GM19395 (cell line): ENCODE data around the gene ELOVL2.

Experiments
- ATAC-seq: cut with Tn5 transposase; IDR thresholded peaks from one replicate; pipeline ENCODE4 v1.9.1; 2021; ENCODE audit warnings: mild to moderate bottlenecking, moderate library complexity; ENCODE audit not compliant: unreplicated experiment

ELOVL2 gene

DNA sequence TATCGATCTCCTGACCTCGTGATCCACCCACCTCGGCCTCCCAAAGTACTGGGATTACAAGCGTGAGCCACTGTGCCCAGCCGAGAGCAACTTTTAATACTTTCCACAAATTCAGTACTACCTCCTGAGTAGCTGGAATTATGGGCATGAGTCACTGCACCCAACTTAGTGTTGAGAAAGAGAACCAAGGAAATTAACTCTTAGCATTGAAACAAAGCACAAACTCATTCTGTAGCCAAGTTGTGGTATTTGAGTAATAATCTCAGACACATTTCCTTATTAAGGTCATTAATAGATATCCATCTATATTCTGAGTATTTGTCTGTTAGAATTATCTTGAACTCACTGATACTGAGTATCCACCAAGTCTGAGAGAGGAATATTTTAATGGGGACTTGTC lies 14.3 kb upstream of the ELOVL2 start:
- ATAC-seq, result no peak

DNA sequence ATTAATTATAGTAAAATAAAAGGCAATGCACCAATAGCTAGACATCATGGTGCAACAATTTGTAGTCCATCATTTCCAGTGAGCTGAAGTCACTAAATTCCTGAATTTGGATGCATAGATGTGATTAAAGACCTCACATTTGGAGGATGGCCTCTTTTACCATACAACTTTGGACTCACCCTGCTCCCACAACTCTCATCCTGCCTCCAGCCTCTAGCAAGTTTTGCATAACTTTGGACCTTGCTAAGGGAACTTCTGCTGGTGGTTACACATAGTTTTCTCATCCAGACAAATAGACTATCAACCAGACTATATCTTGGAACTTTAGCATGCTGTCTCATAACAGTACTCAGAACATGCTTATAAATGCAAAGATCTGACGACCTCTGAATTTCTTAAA lies 12.8 kb upstream of the ELOVL2 start:
- ATAC-seq, result no peak

DNA sequence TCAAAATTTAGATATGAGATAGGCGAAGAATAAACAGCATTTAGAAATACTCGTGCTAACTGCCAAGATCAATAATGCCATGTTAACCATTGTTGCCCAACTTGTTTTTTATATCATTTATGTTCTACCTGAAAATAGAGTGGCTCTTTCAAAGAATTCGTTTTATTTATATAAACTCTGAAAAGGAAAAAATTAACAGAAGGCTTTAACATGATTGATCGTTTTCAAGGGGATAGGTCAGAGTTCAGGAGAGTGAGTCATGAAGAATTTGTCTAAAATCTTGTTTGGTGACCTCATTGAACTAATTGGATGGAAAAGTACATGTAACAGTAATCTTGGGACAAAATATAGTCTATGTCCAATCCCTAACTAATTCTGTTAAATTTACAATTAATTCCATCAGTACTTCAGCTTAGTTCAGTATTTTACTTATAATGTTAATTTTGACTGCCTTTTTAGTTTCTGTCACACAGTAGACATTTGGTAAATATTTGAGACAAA lies 11.1 kb upstream of the ELOVL2 start:
- no peak for ATAC-seq

DNA sequence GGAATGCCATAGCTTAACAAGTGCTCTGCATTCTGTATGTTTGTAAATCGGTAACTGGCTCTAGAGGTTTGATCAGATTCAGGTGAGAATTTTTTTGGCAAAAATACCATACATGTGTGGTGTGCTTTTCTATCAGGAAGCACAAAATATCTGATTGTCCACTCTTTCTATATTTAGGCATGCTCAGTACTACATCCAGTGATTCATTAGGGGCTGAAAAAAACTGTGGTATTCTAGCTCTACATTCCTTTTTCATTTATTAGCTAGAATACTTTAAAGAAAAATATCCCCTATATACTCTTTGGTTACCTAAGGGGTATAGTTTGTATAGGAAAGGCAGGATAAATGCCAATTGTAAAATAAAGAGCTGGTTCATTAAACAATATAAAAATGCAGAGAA lies 10.6 kb upstream of the ELOVL2 start:
- ATAC-seq, result no peak

DNA sequence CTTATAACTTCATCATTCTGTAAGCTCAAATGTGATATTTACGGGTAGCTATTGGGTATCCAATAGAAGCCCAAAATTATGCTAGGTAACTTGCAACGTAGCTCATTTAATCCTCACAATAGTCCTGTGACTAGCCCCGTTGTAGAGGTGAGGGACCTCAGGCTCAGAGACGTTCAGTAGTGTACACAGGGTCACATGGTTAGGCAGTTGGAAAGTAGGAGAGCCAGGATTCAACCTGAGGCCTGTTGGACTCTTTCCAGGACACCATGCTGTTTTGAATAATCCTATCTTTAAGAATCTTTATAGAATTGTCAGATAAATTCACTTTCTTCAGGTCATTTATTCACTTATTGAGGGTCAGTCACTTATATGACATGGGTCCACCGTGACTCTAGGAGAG lies 9.2 kb upstream of the ELOVL2 start:
- ATAC-seq, result no peak

DNA sequence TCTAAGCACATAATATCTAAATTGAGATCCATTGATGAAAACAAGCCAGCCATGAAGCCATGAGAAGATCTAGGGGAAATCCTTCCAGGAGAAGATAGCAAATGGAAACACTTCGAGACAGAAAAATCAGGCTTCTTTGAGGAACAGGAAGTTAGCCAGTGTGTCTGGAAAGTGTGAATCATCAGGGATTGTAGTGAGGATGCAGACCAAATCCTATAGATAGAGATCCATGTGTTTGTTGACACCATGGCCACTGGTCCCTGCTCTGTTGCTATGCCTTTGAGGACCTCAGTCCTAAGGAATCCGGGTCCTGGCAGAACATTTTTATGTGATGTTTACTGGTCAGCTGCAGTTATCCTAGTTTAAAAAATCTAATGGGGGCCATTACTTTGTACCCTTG lies 6.6 kb upstream of the ELOVL2 start:
- no peak for ATAC-seq

DNA sequence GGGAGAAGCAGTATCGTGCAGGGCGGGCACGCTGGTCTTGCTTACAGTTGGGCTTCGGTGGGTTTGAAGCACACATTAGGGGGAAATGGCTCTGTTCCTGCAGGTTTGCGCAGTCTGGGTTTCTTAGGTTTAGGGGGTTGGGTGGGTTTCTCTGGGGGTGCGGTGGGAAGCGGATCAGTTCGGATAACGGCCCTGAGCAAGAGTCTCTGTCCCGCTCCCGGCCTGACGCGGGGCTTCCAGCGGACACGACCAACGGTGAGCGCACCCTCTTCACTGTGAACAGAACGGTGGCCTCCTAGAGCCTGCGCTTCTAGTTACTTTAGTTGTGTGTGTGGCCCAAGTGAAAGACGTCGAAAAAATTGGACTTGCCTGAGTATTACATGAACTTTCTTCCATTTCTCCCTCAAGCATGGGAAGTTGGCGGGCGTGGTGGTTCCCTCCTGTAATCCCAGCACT lies 635 bp upstream of the ELOVL2 start:
- ATAC-seq, result no peak

DNA sequence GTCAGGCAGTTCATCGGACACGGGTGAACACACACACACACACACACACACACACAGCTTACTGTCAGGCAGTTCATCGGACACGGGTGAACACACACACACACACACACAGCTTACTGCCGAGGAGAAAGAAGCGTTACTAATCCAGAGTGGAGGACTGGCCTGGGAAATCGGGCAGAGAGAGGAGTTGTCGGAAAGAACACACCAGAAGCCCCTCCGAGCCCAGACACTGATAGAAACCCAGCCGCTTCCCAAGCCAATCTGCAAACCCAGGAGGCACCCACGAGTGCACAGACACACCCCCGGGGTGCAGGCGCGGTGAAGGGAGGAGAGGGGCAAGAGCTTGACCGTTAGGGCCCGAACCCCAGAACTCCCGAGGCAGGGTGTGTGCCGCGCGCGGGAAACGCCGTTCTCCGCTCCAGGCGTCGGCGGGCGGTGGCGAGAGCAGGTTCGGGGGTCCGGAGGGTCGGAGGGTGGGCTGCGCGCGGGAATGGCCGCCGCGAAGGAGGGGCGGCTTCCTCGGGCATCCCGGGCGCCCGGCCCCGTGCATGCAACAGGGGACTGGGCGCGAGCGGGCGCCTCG lies 636 bp downstream of the ELOVL2 start:
- no peak for ATAC-seq

DNA sequence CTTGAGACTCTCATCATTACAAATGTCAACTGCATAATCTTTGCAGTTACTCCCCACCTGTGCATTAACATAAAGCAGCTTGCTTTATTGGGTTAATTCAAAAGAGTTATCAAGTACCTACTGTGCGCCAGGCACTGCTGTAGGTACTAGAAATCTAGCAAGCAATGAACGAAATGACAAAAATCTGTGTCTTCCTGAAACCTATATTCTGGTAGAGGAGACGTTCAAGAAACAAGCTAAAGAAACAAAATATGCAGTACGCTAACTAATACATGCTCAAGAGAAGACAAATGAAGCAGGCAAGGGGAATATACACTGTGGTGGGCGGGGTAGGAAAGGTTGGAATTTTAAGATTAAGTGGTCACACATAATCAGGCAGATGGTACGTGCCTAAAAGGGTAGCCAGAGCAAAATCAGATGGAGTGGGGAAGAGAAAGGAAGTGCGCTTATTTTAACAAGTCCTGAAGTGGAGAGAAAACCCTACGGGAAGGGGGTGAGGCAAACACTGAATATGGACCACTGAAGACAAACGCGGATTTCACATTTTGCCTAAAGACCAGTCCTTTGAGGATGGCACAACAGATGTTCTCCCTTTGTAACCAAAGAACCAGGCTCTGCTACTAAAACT lies 1.2 kb downstream of the ELOVL2 start:
- no peak for ATAC-seq

DNA sequence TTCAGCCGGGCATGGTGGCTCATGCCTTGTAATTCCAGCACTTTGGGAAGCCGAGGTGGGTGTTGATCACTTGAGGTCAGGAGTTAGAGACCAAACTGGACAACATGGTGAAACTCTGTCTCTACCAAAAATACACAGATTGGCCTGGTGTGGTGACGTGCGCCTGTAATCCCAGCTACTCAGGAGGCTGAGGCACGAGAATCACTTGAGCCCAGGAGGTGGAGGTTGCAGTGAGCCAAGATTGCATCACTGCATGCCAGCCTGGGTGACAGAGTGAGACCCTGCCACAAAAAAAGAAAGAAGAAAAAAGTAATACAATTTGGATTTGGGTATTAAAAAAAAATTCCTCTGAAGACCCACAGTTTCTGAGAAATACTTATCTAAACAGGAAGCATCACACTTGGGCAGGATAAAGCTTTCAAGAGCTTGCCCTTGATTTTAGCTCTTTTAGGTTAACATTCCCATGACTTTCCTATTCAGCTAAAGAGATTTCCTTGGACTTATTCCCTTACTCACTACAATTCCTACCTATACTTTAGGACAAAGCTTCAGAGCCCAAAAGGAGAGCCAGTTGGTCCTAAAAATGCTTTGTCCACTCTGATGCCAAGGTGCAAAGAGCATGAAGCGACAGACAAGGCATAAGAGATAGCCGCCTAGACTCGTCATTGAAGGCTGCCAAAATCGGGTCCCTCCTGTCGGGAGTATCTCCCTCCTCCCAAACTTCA lies 1.9 kb downstream of the ELOVL2 start:
- ATAC-seq, result no peak

DNA sequence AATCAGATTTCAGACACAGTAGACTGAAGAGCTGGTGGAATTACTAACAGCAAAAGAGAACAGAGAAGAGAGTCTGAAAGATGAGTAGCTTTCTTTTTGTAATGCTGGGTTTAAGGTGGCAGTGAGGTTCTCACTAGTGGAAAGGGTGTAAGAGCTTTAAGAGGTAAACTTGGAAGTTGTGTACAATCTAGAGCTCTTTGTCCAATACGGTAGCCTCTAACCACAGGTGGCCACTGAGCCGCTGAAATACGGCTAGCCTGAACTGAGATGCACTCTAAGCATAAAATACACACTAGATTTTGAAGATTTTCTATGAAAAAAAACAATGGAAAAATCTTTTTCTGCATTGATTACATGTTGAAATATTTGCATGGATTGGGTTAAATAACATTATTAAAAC lies 4.0 kb downstream of the ELOVL2 start:
- ATAC-seq, result no peak

DNA sequence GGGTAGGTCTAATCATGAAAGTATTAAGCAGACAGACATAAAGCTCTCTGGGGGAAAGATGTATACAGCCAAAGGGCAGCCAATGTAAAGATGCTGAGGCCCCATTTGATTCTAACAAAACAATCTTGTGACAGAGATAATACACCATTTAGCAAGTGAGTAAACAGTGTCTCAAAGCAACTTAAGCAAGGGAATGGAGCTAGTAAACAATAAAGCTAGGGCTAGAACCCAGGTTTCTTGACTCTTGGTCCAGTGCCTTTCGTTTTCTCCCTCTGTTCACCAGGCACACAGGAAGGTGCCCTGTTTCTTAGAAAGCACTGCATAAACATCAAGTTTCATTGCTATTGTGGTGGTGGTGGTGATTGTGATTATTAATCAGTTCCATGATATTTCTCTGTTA lies 5.1 kb downstream of the ELOVL2 start:
- ATAC-seq, result no peak

DNA sequence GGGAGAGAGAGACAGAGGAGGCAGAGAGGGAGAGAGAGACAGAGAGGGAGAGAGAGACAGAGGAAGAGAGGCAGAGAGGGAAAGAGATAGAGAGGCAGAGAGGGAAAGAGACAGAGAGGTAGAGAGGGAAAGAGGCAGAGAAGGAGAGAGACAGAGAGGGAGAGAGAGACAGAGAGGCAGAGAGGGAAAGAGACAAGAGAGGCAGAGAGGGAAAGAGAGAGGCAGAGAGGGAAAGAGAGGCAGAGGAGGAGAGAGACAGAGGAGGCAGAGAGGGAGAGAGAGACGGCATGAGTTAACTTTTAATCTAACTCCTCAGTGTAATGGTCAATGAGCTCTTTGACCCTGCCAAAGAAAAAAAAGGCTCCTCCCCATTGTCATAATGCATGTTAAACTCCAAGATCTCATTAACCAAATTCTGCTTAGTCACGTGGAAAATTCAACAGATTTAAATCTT lies 7.1 kb downstream of the ELOVL2 start:
- ATAC-seq, result no peak

DNA sequence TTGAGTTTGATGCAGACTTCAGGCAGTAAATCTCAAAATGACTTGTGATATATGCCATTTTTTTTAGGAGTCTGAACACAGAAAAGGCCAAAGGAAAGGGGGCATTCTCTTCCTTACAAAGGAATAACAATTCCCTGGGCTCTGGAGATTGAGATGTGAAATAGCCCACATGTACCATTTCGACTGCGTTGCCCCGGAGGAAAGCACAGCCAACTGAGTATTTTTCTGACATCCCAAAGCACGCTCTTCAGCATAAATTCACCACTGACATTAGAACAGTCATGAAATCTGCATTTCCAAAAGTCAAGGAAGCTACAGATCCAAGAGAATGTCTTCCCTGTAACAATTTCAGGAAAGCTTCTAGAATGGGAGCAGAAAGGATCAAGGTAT lies 7.8 kb downstream of the ELOVL2 start:
- ATAC-seq, result no peak

DNA sequence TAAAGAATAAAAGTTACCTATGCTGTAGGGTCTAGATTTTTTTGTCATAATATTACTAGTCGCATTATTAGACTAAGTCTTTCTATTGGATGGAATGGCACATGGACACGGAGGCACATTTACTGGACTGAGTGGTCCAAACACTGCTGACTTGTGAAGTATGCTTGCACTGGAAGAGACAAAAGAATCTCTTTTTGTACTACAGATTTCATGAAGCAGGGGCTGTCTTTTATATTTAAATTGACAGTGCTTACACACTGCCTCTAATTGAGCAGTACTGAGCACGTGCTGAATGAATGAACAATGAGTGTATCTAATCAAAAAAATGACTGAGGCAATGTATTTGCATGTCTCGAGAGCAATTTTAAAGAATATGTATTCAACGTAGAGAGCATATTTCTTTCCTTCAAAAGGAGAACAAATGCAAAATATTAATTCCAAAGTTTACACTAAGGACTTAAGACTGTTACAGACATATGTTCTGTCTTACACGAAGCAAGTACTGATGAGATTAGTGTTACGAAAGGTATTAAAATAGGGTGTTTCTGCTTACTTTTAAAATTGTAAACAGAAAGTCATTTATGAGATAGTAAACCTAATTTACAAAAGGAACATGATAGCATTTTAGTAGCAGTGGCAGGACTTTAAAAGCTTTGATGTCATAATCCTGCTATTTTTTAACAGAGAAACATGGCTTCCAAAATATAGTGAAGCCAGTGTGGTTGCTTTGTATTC lies 8.3 kb downstream of the ELOVL2 start:
- ATAC-seq, result no peak

DNA sequence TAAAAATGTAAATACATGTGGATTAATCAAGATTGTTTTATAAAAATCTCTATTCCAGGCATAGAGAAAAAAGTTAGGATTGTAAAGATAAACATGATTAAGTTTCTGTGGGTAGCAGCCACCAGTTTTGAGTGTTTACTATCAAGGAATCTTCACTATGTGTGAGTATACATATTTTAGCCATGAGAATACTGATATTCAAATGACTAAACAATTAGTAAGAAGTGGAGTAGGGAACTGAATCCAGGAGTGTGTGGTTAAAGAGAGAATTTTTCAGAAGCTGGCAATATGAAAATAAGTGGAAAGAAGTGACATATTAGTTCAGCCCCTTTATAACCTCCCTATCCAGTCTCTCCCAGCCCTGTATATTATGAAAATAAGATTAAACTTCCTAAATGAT lies 10.3 kb downstream of the ELOVL2 start:
- ATAC-seq, result no peak

DNA sequence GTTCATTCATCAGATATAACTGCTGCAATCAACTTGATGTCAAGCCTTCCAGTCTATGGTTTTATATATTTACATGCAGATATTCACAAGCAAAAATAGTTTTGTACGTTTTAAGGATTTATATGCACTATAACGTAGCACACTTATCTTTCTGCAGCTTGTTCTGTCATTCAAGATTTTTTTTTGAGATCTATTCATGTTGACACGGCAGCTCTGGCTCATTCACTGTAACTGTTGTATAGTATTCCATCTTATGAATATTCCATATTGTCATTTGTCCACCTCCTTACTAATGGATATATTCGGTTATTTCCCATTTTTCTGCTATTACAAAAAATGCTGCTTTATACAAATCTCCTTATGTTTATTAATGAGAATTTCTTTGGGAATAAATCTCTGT lies 13.2 kb downstream of the ELOVL2 start:
- ATAC-seq, result no peak

DNA sequence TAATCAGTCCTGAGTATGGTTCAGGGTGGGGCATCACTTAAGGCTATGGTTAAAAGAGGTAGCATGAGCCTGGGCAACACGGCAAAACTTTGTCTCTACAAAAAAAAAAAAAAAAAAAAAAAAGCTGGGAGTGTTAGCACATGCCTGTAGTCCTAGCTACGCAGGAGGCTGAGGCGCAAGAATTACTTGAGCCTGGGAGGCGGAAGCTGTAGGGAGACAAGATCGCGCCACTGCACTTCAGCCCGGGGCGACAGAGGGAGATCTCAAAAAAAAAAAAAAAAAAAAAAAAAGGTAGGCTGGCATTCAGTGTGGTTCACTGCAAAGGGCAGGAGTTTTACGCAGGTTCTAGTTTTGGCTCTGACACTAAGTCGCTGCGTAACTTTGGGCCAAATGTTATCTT lies 15.1 kb downstream of the ELOVL2 start:
- no peak for ATAC-seq

DNA sequence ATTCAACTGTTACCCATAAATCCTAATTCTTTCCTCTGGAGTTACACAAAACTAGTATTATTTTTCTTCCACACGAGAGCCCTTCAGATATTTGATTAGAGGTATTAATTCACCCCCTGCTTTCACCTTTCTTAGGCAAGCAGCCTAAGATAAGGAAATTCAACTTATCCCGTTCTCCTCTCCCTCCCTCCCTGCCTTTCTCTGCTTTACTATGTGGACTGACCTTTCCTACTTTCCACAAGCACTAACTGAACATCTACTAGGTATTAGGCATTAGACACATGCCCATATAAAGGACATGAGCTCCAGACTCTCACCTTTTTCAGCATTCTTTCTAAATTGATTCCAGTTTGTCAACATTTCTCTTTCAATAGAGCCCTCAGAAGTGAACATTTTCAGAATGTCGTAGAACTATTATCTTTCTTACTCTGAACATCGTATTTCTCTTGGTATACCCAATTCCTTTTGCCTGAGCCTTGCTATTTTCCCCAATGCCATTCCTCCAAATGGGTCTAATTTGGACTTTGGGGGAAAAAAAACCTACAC lies 16.5 kb downstream of the ELOVL2 start:
- no peak for ATAC-seq

DNA sequence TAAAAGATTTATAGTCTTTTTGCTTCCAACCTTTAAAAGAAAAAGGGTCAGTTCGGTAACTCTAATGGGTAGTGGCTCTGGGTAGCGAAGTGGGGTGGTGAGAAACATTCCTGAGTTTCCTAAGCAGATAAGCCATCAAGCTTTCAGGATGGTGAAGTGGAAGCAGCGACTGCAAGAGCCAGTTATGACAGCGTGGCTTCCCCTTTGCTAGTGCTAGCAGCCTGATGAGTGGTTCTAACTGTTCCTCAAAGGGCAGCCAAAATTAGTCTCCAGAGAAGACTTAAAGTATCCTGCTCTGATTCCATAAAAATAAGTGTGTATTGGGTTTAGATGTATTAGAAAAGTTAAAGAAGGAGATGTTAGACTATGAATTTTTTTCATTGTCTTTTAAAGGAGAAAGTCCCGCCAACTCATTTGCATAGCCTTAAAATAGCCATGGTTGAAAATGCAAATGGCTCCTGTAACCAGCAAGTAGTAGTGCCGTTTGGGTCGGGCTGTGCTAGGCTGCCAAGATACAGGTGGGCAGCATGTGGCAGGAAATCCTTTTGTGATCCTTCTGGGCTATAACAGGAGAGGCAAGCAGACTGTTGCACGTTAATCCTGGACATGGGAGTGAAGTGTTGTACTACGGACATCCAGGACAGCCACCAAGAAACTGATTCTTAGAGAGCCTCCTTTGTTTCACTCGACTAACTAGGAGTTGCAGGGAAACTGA lies 18.0 kb downstream of the ELOVL2 start:
- peak; percentile 86 for ATAC-seq

DNA sequence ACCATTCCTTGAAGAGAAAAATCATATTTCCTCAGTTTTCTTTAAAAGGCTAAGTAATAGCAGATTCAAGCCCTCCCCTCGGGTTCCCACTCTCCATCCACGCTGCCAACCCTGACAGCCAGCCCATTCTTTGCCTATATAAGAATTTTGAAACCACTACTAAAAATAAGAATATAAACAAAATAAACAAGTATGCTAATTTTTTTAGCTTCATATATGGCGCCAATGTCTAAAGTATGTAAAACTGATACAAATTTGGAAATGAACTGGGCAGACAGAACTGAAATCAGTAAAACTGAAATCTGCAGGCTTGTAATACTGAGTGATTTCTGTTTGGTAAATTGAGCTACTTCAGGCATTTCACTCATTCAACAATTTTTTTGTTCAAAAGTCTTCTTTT lies 19.0 kb downstream of the ELOVL2 start:
- ATAC-seq, result no peak
